Epidermal melanocyte (primary cell): ENCODE results near the gene FRY.

Experiments
- DNase-seq: peaks from one replicate; pipeline ENCODE4 v3.0.0; 2011; ENCODE audit warnings: low spot score; ENCODE audit not compliant: insufficient read length

The FRY gene

GRCh38 chr13:32126756-32127155 is 95.2 kb downstream of the FRY start:
- no peak for DNase-seq

- no peak for DNase-seq
These were observed 96.1 kb downstream of the FRY start for GRCh38 chr13:32127691-32128090.

- DNase-seq: no peak
These were observed 102.9 kb downstream of the FRY start for GRCh38 chr13:32134241-32135055.

- DNase-seq: no peak
These were observed 103.4 kb downstream of the FRY start for GRCh38 chr13:32135056-32135390.

GRCh38 chr13:32135655-32136054 is 104.1 kb downstream of the FRY start:
- no peak for DNase-seq

GRCh38 chr13:32136061-32136460 is 104.5 kb downstream of the FRY start:
- no peak for DNase-seq

- no peak for DNase-seq
These were observed 105.1 kb downstream of the FRY start for GRCh38 chr13:32136716-32137115.

- DNase-seq: no peak
These were observed 107.7 kb downstream of the FRY start for GRCh38 chr13:32139251-32139650.

GRCh38 chr13:32140109-32140508 is 108.5 kb downstream of the FRY start:
- no peak for DNase-seq

- no peak for DNase-seq
These were observed 109.9 kb downstream of the FRY start for GRCh38 chr13:32141462-32141861.

GRCh38 chr13:32142115-32142514 is 110.5 kb downstream of the FRY start:
- no peak for DNase-seq

- no peak for DNase-seq
These were observed 111.4 kb downstream of the FRY start for GRCh38 chr13:32142956-32143375.

- no peak for DNase-seq
These were observed 115.6 kb downstream of the FRY start for GRCh38 chr13:32147193-32147592.

- no peak for DNase-seq
These were observed 116.4 kb downstream of the FRY start for GRCh38 chr13:32147976-32148375.

- no peak for DNase-seq
These were observed 118.7 kb downstream of the FRY start for GRCh38 chr13:32150239-32150638.

GRCh38 chr13:32150794-32151193 is 119.2 kb downstream of the FRY start:
- DNase-seq: no peak

GRCh38 chr13:32151240-32151639 is 119.7 kb downstream of the FRY start:
- no peak for DNase-seq

- DNase-seq: no peak
These were observed 121.5 kb downstream of the FRY start for GRCh38 chr13:32153056-32153455.

- DNase-seq: no peak
These were observed 127.7 kb downstream of the FRY start for GRCh38 chr13:32159137-32159869.

- no peak for DNase-seq
These were observed 130.9 kb downstream of the FRY start for GRCh38 chr13:32162395-32163005.

GRCh38 chr13:32164622-32165268 is 133.2 kb downstream of the FRY start:
- DNase-seq: peak; percentile 30

- DNase-seq: no peak
These were observed 134.2 kb downstream of the FRY start for GRCh38 chr13:32165796-32166195.
